Fibroblast of lung (primary cell): ENCODE data around the gene SFT2D2. TPM values are rescaled to one million over a fixed set of nuclear protein-coding genes. Genes with fewer than 3 reads are reported as not detected.

Source experiments
- DNase-seq, 2 donors: peaks; one replicate each; pipeline versions ENCODE4 v3.0.0 to v3.0.0-alpha.2; 2010; ENCODE audit warnings: low read depth in 2 of 2
- H2AFZ ChIP-seq: 2 replicates; pipeline ENCODE4 v1.5.1; 2012; ENCODE audit warnings: low read length, control low read depth, inconsistent platforms
- H3K27ac ChIP-seq: 2 replicates; pipeline ENCODE4 v1.5.1; 2011; ENCODE audit warnings: low read length, control low read depth; ENCODE audit not compliant: insufficient read depth
- H3K27me3 ChIP-seq: 2 replicates; pipeline ENCODE4 v1.5.1; 2011; ENCODE audit warnings: mild to moderate bottlenecking, low read length; ENCODE audit not compliant: control insufficient read depth, insufficient read depth
- H3K36me3 ChIP-seq: 2 replicates; pipeline ENCODE4 v1.5.1; 2011; ENCODE audit warnings: low read length; ENCODE audit not compliant: control insufficient read depth, insufficient read depth
- H3K4me1 ChIP-seq: 2 replicates; pipeline ENCODE4 v1.5.1; 2011; ENCODE audit warnings: low read length; ENCODE audit not compliant: control insufficient read depth, insufficient read depth; ENCODE audit errors: extremely low read depth
- H3K4me2 ChIP-seq: 2 replicates; pipeline ENCODE4 v1.5.1; 2011; ENCODE audit warnings: low read length, control low read depth; ENCODE audit not compliant: insufficient read depth; ENCODE audit errors: extremely low read depth
- H3K4me3 ChIP-seq, 4 experiments: fragments of 200-600 bp in 1 of 4; sonication (generic) in 1 of 4; replicated peaks in 1 of 4; 2 replicates each; pipeline ENCODE4 v1.5.1; 2011 to 2016; ENCODE audit warnings: low read length in 4 of 4, low read depth in 3 of 4, mild to moderate bottlenecking in 3 of 4, control low read depth in 2 of 4, inconsistent platforms in 1 of 4, mixed read lengths in 1 of 4; ENCODE audit not compliant: insufficient read depth in 1 of 4; ENCODE audit errors: control extremely low read depth in 1 of 4
- H3K79me2 ChIP-seq: 2 replicates; pipeline ENCODE4 v1.5.1; 2012; ENCODE audit warnings: mild to moderate bottlenecking, low read length, inconsistent platforms; ENCODE audit not compliant: control insufficient read depth, insufficient read depth
- H3K9ac ChIP-seq: 2 replicates; pipeline ENCODE4 v1.5.1; 2011; ENCODE audit warnings: mild to moderate bottlenecking, low read length, control low read depth; ENCODE audit not compliant: insufficient read depth
- H3K9me3 ChIP-seq: 2 replicates; pipeline ENCODE4 v1.5.1; 2012; ENCODE audit warnings: low read depth, low read length; ENCODE audit not compliant: control insufficient read depth, insufficient read depth
- H4K20me1 ChIP-seq: 2 replicates; pipeline ENCODE4 v1.5.1; 2011; ENCODE audit warnings: low read length; ENCODE audit not compliant: control insufficient read depth, insufficient read depth; ENCODE audit errors: extremely low read depth
- EZH2 ChIP-seq: IDR thresholded peaks from 2 replicates; pipeline ENCODE4 v1.5.1; 2012; ENCODE audit warnings: low read length, control low read depth, mild to moderate bottlenecking; ENCODE audit errors: missing control alignments
- polyA plus RNA-seq, 2 donors: library from polyadenylated mRNA; depleted of rRNA in 1 of 2; stranded (reverse) in 1 of 2; unstranded in 1 of 2; fragments of >200 nt; gene quantifications; 2 replicates each; pipeline ENCODE4 v1.2.1, GENCODE V29; 2011 to 2012; ENCODE audit warnings: missing spikeins in 1 of 2
- total RNA-seq: library from RNA; depleted of rRNA; stranded (reverse); fragments of >200 nt; gene quantifications from 2 replicates; pipeline ENCODE4 v1.2.1, GENCODE V29; 2014
- TF ChIP-seq, protein P1 (sequence below), 2 donors: IDR thresholded peaks in 1 of 2; conservative IDR thresholded peaks in 1 of 2; 1 replicate in 1 of 2; 2 replicates in 1 of 2; pipeline ENCODE4 v1.5.1; 2011 to 2012; ENCODE audit warnings: low read length in 2 of 2, control low read depth in 1 of 2, inconsistent platforms in 1 of 2, low read depth in 1 of 2, mild to moderate bottlenecking in 1 of 2

The SFT2D2 gene
- total and polyA plus RNA-seq, 2 donors (not counting 1 experiment from before 2014, with no cell fraction given), result 29.4 to 36.4 TPM

DNA sequence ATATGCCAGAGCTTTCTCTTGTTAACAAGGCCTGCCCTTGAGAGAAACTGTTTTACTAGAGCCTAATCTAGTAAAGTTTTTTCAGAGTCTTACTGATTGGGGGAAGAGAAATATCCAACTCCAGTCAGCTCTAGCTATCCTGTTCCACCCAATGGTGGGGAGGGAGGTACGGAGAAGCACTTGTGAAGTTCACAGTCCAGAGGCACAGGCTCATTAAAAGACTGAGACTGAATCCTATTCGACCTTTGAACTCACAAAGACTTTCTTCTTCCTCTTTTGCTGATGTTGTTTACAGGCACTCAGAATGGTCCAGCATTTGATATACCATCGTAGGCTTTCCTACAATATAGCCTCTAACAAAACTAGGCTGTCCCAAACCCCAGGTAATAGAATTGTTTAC lies 15.5 kb upstream of the SFT2D2 start:
- no peak overlapping the region for H3K4me2 ChIP-seq
- H3K9me3 ChIP-seq, result no peaks in the 10 kb centered on the region
- H3K9ac ChIP-seq, result no peak overlapping the region
- TF ChIP-seq, protein P1, sequence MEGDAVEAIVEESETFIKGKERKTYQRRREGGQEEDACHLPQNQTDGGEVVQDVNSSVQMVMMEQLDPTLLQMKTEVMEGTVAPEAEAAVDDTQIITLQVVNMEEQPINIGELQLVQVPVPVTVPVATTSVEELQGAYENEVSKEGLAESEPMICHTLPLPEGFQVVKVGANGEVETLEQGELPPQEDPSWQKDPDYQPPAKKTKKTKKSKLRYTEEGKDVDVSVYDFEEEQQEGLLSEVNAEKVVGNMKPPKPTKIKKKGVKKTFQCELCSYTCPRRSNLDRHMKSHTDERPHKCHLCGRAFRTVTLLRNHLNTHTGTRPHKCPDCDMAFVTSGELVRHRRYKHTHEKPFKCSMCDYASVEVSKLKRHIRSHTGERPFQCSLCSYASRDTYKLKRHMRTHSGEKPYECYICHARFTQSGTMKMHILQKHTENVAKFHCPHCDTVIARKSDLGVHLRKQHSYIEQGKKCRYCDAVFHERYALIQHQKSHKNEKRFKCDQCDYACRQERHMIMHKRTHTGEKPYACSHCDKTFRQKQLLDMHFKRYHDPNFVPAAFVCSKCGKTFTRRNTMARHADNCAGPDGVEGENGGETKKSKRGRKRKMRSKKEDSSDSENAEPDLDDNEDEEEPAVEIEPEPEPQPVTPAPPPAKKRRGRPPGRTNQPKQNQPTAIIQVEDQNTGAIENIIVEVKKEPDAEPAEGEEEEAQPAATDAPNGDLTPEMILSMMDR (conservative IDR thresholded peaks at IDR 0.05 in 1 of 2, IDR thresholded peaks at IDR 0.05 in 1 of 2; ENCODE audit: low read depth in 1 of 2, low read length in 2 of 2), result no peak
- no peak for TF ChIP-seq EZH2
- no peak overlapping the region for H3K27ac ChIP-seq
- no peaks in the 10 kb centered on the region for H3K36me3 ChIP-seq
- H4K20me1 ChIP-seq, result no peaks in the 10 kb centered on the region
- H3K79me2 ChIP-seq, result no peaks in the 10 kb centered on the region
- H3K4me1 ChIP-seq, result no peaks in the 10 kb centered on the region
- H2AFZ ChIP-seq, result no peak overlapping the region
- no peaks in the 10 kb centered on the region for H3K27me3 ChIP-seq
- H3K4me3 ChIP-seq, result no peak overlapping the region
- no peak for DNase-seq

DNA sequence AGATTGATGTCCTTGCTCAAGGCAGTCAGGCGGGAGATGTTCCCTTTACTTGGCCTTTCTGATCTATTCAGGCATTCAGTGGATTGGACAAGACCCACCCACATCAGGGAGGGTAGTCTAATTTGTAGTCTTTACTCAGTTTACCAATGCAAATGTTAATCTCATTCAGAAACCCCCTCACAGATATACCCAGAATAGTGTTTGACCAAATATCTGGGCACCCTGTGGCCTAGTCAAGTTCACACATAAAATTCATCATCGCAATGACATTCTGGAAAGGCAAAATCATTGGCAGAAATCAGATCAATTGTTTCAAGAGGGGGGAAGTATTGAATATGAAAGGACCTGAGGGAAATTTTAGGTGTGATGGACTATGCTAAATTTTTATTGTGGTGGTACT lies 12.5 kb upstream of the SFT2D2 start:
- DNase-seq, result no peak
- no peak overlapping the region for H2AFZ ChIP-seq
- no peak overlapping the region for H3K4me3 ChIP-seq
- H4K20me1 ChIP-seq, result no peaks in the 10 kb centered on the region
- H3K36me3 ChIP-seq, result no peaks in the 10 kb centered on the region
- H3K27me3 ChIP-seq, result no peaks in the 10 kb centered on the region
- no peaks in the 10 kb centered on the region for H3K79me2 ChIP-seq
- H3K4me2 ChIP-seq, result no peak overlapping the region
- H3K9me3 ChIP-seq, result no peaks in the 10 kb centered on the region
- TF ChIP-seq, protein P1 (conservative IDR thresholded peaks at IDR 0.05 in 1 of 2, IDR thresholded peaks at IDR 0.05 in 1 of 2; ENCODE audit: low read depth in 1 of 2, low read length in 2 of 2), result no peak
- TF ChIP-seq EZH2, result no peak
- no peak overlapping the region for H3K27ac ChIP-seq
- H3K4me1 ChIP-seq, result no peaks in the 10 kb centered on the region
- no peak overlapping the region for H3K9ac ChIP-seq

DNA sequence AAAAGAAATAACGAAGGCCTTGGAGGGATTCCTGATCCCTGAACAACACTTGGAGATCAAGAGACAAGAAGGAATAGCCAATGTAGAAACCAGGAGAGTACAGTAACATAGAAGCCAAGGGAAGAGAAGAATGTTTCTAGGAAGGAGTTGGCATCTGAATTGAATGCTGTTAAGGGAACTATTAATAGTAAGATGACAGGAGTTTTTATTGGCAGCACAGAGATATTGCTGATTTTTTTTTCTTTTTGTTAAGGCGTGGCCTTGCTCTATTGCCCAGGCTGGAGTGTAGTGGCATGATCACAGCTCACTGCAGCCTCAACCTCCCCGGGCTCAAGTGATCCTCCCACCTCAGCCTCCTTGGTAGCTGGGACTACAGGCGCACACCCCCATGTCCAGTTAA lies 9.6 kb upstream of the SFT2D2 start:
- Histone ChIP-seq H3K9ac (no peak overlapping the region), H3K9me3 (no peaks in the 10 kb centered on the region), H3K27ac (no peak overlapping the region), H3K4me1 (no peaks in the 10 kb centered on the region), H3K36me3 (no peaks in the 10 kb centered on the region), H3K27me3 (peaks cover 2% of the 10 kb centered on the region), H3K4me2 (no peak overlapping the region), H3K79me2 (no peaks in the 10 kb centered on the region), H2AFZ (no peak overlapping the region), H3K4me3 (no peak overlapping the region), H4K20me1 (no peaks in the 10 kb centered on the region)
- TF ChIP-seq EZH2, result no peak
- TF ChIP-seq, protein P1 (conservative IDR thresholded peaks at IDR 0.05 in 1 of 2, IDR thresholded peaks at IDR 0.05 in 1 of 2; ENCODE audit: low read depth in 1 of 2, low read length in 2 of 2), result no peak
- DNase-seq, result no peak
